Right lobe of liver (tissue), 4 donors: ENCODE data around the gene SLCO3A1.

Source experiments
- POLR2A ChIP-seq: fragments of 450-650 bp; IDR thresholded peaks from one replicate; pipeline ENCODE4 v1.6.1; 2017; ENCODE audit warnings: antibody characterized with exemption, mild to moderate bottlenecking
- TF ChIP-seq, protein P1 (sequence below), 4 donors: fragments of 200-600 bp in 3 of 4; fragments of 450-650 bp in 1 of 4; IDR thresholded peaks; one replicate each; pipeline versions ENCODE4 v1.5.1 to v1.8.0; 2016 to 2022; ENCODE audit warnings: antibody characterized with exemption in 4 of 4, mild to moderate bottlenecking in 2 of 4
- donor health status: DM: no; HTN: no; CAD: no.
- donor health status: DM: no; HTN: no; CAD: no.
- donor health status: DM: no; HTN: yes; CAD: no.

DNA sequence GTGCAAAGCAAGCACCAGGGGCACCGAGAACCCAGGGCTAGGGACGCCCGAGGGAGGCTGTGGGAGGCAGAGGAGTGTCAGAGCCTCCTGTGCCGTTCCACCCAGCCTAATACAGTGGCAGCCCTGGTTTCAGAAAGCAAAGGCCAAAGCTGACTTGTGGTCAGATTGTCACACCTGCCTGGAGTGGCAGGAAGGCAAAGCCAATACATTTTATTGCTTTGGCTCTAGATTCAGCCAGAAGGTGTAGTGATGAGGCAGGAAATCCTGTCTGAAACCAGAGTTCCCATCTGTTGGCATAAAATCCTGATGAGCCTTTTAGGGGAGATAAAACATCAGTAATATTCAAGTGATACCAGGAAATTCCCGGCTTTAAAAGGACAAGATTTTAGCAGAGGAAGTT lies 168.3 kb downstream of the SLCO3A1 start:
- TF ChIP-seq POLR2A: no peak
- TF ChIP-seq, protein P1, sequence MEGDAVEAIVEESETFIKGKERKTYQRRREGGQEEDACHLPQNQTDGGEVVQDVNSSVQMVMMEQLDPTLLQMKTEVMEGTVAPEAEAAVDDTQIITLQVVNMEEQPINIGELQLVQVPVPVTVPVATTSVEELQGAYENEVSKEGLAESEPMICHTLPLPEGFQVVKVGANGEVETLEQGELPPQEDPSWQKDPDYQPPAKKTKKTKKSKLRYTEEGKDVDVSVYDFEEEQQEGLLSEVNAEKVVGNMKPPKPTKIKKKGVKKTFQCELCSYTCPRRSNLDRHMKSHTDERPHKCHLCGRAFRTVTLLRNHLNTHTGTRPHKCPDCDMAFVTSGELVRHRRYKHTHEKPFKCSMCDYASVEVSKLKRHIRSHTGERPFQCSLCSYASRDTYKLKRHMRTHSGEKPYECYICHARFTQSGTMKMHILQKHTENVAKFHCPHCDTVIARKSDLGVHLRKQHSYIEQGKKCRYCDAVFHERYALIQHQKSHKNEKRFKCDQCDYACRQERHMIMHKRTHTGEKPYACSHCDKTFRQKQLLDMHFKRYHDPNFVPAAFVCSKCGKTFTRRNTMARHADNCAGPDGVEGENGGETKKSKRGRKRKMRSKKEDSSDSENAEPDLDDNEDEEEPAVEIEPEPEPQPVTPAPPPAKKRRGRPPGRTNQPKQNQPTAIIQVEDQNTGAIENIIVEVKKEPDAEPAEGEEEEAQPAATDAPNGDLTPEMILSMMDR (IDR thresholded peaks at IDR 0.05): no peak
